Pulmonary artery endothelial cell (primary cell): ENCODE results near the gene SLC22A14. TPM values are rescaled to one million over a fixed set of nuclear protein-coding genes. Genes with fewer than 3 reads are reported as not detected.
"Not testable (repeated sequence)": the region's sequence is repeated elsewhere in the genome, so short reads cannot be mapped to it uniquely, and the experiment has no call there.

Source experiments
- DNase-seq: peaks from one replicate; pipeline ENCODE4 v3.0.0-alpha.2; 2011; ENCODE audit warnings: low read depth, low spot score
- total RNA-seq: library from RNA; depleted of rRNA; stranded (reverse); fragments of >200 nt; gene quantifications from 2 replicates; pipeline ENCODE4 v1.2.3, GENCODE V29; 2014

Gene SLC22A14
- total RNA-seq, 1 donor from 2014 or later = under 0.01 TPM

DNA sequence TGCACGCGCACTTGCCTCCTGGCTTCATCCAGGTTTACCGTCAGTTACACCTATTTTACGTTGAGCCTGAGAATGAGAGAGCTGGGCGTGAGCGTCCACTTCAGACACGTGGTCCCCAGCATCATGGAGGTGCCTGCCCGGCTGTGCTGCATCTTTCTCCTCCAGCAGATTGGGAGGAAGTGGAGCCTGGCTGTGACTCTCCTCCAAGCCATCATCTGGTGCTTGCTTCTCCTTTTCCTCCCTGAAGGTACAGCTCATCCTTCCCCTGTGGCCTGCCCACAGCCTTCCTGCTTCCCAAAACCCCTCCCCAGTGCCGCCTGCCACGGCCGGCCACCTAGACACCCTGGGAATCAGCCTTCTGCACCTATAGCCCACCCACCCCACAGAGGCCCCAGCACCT, 31.6 kb downstream of the SLC22A14 start:
- no peak for DNase-seq

DNA sequence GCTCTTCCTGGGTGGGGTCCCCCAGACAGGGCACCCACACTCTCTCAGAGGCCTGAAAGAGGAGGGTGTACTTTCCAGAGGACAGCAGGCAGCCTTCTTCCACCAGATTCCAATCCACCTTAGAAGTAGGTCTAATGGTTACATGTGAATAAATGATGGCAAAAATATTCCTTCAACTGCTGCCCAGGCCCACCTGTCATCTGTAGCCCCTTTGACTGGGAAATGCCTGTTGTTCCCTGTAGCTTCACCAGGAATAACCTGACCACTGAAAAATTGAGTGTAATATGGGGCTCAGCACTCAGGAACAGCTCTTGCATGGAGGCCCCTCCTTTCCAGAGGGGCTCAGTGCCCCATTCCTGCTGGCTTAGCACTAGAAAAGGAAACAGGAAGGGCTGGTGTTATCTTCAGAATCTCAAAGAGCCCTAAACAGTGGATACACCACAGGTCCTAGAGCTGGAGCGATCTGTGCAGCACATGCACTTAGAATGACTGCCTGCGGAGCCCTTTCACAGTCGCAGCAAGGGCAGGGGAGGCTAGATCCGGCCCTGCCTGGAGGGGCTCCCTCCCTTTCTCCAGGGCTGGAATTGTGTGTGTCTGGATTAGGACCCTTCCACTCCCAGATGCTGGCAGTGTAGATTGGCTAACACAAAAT, 32.1 kb downstream of the SLC22A14 start:
- no peak for DNase-seq

DNA sequence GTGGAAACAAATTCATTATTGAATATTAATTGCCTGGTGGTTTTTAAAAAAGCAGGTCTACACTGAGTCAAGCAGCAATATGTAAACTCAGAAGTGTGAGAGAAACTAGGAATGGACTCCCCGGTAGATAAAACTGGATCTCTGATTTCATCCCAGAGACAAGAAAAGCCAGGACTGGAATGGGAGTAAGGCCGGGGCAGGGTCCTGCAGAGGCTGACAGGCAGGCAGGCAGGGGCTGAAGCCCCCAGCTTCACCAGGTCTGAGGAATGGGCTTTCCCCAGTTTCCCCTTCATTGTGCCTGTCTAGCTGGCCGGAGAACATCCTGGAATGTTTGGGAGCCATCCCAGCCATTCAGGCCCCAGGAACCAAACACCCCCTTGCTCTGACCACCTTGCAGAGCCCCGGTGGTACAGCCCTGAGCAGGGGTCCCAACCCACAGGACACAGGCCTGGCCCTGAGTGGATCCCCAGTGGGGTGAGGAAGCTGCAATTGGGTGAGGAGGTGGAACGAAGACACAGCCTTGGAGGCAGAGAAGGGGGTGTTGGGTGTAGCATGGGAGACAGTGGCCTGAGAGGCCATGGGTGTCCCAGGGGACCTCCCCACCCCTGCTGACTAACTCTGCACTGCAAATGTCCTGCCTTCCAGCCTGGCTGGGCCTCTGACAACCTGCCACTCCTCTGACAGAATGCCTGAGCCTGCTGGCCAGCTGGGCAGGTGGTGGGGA, 32.8 kb downstream of the SLC22A14 start:
- DNase-seq = no peak

DNA sequence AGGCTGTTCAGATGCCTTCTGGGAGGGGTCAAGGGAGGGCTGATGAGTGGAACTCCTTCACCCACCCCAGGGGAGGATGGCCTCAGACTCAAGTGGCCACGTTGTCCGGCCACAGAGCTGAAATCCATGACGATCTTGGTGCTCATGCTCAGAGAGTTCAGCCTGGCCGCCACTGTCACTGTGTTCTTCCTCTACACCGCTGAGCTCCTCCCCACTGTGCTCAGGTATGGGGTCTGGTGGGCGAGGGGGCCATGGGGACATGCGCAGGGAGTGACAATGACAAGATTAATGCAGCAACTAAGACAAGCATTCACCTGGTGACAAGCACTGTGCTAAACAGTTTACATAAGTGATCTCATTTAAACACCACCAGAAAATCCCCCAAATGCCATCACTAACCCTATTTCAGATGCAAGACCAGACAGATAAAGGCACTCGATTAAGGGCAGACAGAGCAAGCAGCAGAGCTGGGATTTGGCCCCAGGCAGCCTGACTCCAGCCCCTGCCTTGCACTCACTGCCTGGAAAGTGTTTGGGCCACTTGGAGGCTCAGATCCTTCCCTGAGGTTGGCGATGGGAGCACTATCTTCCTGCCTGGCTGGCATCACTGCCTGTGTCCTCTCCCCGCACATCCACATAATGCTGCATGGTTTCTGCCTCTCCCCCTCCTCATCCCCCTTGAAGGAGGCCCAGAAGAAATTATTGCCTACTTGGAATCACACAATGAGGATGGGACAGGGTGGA, 33.6 kb downstream of the SLC22A14 start:
- no peak for DNase-seq

DNA sequence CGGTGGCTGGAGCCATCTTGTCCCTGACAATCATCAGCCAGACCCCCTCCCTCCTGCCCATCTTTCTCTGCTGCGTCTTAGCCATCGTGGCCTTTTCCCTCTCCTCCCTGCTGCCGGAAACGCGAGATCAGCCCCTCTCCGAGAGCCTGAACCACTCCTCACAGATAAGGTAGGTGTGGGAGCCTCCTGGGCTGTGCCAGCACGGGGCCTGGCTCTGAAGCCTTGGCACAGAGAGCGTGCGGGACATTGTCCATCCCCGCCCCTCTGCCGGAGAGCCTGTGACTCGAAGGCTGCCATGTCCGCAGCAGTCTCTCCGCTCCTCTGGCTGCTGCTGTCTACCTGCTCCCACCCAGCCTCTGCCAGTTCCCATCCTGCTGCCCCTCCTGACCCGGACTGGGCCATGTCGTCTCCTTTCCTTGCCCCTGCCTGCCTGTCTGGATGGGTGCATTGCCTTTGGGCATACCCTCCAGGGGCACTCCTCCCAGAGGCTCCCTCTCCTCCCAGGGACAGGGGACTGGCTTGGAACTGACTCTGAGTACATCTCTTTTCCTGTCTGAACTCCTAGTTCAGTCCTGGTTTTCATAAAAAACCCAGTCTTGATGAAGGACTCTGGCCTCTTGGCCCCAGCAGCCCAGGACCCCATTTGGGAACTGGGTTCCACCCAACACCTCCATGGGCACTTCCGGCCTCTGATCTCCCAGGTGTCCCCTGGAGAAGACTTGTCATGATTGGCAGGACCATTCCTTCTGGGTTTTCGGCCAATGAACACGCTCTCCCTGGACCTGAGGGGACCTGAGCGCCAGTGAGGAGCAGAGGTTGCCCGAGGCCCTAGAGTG, 34.5 kb downstream of the SLC22A14 start:
- DNase-seq = no peak

DNA sequence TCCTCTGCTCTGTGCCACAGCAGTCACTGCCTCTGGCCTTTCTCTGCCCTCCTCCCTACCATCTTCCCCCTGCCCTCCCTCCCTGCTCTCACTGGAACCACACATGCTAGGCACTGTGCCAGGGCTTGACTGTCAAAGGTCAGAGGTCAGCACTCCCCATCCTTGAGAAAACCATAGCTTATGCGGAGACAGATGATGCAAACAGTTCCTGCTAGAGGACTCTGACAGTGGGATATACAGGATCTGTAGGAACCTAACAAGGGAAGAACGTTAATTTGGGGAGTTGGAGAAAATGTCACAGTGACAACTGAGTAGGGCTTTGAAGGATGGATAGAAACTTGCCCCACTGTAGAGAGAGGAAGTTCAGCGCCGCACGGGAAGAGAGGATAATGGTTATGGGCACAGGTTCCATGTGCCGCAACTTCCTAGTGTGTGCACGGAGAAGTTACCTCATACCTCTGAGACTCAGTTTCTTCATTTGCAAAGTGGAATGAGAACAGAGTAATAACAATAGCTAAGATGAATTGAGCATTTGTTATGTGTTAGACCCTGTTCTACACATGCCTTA, 35.2 kb downstream of the SLC22A14 start:
- DNase-seq = no peak

DNA sequence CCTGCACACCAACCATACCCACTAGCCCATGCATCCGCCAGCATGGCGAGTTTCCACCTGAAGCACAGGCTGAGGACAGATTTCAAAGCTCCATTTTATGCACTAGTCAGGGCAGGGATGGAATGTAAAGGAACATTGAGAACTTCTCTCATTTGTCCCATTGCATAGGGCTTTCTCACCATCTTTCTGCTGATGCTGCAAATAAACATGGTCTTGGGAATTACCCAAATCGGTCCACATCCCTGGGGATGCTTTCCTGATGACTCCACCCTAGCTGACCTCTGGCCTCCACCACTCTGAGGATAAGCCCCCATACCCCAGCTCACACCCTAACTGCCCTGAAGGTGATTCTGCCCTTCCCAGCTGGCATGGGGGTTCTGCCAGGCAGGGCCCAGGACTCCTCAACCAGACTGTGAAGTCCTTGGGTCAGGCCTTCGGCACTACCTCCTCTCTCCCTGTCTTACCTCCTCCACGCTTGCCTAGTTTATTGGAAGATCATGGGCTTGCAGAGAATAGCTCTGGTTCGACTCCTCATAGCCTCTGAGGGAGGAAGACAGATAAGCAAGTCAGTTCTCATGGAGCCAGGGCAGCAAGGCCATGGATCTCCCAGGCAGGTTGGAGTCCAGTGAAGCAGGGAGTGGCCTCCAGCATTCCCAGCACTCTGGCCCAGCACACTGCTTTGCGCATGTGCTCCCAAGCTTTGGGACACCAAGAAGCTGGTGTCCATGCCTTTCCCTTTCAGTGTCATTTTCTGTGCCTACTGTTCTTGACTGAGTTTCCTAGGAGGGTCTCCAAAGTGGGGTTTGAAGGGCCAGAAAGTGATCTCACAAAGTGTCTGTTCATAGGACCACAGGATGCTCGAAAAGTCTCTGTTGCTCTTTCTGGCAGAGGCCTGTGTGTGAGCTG, 36.9 kb downstream of the SLC22A14 start:
- no peak for DNase-seq

DNA sequence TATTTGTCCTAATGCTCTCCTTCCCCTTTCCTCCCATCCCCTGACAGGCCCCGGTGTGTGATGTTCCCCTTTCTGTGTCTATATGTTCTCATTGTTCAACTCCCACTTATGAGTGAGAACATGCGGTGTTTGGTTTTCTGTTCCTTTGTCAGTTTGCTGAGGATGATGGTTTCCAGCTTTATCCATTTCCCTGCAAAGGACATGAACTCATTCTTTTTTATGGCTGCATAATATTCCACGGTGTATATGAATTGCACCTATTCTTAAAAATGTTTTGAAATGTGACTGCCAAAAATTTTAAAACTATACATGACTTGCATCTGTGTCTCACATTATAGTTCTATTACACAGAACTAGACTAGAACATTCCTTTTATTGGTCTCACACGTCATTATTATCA, 38.5 kb downstream of the SLC22A14 start:
- DNase-seq = not testable (repeated sequence)

DNA sequence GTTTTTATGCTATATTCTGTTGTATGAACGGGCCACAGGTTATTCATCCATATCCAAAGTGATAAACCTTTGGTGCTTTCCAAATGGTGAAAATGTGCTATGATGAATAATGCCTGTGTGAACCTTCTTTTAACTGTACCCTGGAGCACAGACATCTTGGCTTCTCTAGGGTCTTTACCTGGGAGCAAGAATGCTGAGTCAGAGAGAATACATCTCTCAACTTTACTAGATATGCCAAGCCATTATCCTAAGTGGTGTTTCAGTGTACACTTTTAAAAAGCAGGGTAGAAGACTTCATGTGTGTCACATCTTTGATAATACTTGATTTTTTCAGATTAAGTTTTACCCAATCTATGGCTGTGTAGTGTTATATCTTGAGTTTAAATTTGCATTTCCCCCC, 41.0 kb downstream of the SLC22A14 start:
- DNase-seq = no peak

DNA sequence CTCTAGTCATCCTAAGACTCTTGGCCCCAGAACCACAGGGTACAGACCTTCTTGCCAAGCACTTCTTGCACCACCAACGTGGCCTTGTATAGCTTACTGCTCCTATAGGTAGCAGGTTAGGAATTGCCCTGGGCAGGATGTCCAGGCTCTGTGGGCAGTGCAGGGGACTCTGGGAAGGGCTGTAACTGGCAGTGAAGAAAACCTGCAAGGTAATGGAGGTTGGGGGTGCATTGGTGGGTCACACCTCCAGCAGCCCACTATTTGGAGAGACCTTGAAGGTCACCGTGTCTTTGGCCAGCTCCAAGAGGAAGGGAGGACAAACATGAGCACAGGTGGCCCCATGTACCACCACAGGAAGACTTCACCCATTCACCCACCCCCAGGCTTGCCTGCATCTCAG, 43.2 kb downstream of the SLC22A14 start:
- no peak for DNase-seq

DNA sequence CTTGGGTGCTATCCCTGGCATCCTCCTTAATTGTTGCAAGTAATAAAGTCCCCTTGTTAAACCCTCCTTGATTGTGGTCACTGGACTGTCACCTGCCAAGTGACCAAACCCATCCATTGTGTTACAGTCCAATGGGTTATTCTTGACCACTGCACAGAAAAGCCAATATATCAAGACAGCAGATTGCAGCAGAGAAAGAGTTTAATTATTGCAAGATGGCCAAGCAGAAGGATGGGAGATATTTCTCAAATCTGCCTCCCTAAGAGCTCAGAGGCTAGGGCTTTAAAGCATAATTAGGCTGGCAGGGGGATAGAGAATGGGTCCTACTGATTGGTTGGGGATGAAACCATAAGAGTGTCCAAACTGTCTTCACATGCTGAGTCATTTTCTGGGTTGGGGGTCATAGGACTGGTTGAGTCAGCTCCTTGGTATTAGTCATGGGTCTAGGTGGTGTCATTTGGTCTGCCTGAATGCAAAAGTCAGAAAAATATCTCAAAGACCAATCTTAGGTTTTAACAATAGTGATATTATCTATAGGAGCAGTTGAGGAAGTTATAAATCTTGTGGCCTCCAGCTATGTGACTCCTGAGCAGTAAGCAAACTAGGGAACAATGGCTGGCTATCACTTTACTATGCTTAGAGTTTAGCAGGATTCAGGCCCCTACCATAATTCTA, 45.4 kb downstream of the SLC22A14 start:
- no peak for DNase-seq

DNA sequence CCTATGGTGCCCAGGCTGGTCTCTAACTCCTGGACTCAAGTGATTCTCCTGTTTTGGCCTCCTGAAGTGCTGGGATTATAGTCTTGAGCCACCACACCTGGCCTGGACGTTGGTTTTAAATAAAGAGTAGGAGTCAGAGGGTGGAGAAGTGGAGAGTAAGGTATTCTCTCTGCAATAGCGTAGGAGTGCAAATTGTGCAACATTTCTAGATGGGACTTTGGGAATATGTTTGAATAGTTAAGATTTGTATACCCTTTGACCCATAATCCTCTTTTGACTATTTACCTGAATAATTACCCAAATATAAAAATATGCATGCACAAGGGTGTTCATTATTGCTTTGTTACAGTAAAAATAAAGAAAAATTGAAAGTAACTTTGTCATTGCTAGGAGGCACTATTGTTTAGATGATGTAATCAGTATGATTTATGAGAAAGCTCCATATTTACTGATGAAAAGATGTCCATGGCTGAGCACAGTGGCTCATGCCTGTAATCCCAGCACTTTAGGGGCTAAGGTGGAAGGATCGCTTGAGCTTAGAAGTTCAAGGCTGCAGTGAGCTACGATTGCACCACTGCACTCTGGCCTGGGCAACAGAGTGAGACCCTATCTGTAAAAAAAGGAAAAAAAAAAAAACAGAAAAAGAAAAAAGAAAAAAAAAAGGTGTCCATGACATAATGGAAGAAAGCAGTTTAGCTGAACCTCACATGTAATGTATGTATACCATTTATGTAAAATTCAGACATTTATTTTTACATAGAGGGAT, 49.3 kb downstream of the SLC22A14 start:
- no peak for DNase-seq

DNA sequence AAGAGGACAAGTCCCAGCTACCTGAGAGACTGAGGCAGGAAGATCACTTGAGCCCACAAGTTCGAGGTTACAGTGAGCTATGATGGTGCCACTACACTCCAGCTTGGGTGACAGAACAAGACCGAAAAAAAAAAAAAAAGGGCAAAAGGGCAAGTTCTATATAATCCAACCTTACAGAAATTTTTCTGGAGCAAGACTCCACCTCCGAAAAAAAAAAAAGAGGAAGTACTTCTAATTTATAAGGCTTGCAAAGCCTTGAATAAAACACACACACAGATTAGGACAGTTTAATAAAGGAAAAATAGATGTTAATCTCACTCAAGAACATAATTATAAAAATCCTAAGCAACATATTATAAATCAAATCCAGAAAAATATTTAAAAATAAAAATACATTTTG, 50.1 kb downstream of the SLC22A14 start:
- DNase-seq = no peak

DNA sequence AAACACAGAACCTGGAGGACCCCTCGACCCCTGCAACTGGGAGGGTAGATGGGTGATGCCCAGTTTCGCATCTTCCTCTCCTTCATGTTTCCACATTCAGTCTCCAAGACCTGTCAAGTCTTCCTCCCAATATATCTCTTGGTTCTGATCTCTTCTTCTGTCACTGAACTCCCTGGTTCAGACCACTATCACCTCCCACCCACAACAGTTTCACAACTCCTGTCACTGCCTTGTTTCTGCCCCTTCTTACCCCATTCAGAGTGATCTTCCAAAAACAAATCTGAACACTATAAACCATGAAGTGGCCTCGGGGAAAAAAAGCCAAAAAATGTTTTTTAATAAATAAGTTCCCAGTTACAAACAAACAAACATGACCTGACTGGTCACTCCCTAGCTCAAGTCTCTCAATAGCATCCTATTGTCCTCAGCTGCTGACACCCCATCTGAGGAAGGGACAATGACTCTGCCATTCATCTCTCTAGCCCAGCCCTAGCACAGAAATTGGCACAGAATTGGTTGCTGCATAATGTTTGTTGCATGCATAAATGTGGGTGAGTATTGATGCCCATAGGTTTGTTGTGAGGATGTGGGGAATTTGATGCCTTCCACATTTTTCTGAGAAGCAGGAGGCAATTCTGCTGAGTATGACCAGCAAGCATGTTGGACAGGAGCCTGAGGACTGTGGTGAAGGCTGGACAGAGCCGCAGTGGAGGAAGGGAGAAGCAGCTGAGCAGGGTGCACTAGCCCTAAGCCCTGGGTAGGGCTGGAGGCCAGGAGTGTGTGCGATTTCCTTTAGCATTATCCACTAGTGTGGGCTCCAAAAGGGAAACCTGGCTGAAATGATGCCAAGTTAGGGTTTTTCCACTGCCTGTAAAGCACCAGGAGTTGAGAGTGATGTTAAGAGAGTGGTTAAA, 52.3 kb downstream of the SLC22A14 start:
- no peak for DNase-seq

DNA sequence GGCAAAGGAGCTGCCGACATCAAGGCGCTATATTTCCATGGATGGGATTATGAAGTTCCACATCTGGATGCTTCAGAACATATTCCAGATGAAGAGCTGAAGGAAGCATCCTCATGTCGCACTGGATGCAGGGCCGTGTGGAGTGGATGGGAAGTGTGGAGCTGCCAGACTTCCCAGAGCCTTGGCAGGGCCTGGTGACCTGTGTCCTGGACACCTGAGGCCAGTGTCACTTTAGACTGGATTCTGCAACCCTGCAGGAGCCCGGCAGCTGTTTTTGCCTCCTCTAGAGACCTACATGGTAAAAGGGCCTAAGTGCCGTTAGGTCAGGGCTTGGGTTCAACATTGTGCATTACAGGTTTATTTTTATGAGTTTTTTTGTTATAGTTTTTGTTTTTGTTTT, 53.2 kb downstream of the SLC22A14 start:
- no peak for DNase-seq

DNA sequence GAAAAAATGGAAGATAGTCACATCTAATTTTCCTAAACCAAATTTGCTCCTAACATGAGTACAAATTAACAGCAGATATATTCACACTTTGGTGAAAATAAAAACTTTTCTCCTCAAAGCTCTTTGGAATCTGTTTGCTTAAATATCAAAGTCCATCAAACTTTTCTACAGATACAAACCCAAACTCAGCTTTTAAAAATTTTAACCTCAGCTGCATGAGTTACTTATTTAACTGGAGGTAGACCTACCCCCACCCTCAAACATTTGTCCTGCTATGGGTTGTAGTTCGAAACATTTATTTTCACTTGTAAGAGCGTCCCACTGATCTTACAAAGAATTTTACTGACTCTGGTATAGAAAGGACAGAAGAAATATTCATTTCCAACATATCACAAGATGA, 55.6 kb downstream of the SLC22A14 start:
- no peak for DNase-seq

DNA sequence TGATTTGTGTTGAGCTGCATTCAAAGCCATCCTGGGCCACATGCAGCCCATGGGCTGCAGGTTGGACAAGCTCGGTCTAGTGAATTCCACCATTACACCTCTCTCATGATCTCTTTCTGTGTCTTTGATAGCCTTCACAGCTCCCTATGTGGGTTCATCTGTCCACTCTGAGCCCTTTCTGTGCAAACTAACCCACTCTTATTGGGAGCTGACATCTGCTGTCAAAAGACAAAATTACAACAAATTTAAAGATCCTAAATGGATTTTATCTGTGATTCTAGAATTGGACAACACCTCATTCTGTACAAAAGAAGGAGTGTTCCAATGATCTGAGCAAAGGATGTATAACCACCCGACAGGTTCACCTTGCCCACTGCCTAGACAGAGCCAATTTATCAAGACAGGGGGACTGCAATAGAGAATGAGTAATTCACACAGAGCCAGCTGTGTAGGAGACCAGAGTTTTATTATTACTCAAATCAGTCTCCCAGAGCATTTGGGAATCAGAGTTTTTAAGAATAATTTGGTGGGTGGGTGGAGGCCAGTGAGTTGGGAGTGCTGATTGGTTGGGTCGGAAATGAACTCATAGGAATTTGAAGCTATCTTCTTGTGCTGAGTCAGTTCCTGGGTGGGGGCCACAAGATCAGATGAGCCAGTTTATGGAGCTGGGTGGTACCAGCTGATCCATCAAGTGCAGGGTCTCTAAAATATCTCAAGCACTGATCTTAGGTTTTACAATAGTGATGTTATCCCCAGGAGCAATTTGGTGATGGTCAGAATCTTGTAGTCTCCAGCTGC, 61.9 kb downstream of the SLC22A14 start:
- DNase-seq = no peak
